C4-2B (cell line): ENCODE results near the gene COL23A1.
"Not testable (repeated sequence)": the region's sequence is repeated elsewhere in the genome, so short reads cannot be mapped to it uniquely, and the experiment has no call there.

Experiments used
- H3K27ac ChIP-seq: fragments of 450-650 bp; 2 replicates; pipeline ENCODE4 v1.5.1; 2017
- CTCF ChIP-seq: fragments of 450-650 bp; conservative IDR thresholded peaks from 2 replicates; pipeline ENCODE4 v1.5.1; 2017; ENCODE audit warnings: mild to moderate bottlenecking
- ZFX ChIP-seq: fragments of 450-650 bp; IDR thresholded peaks from 2 replicates; pipeline ENCODE4 v1.6.1; 2017

Gene COL23A1

GRCh38 chr5:178320281-178320855 lies 269.8 kb downstream of the COL23A1 start:
- H3K27ac ChIP-seq = no peak overlapping the region

GRCh38 chr5:178319541-178320041 lies 270.6 kb downstream of the COL23A1 start:
- no peak overlapping the region for H3K27ac ChIP-seq
- TF ChIP-seq ZFX = no peak
- no peak for TF ChIP-seq CTCF

More at GRCh38 chr5:178320281-178320855, 269.8 kb downstream of the COL23A1 start:
- no peak for TF ChIP-seq ZFX

GRCh38 chr5:178318893-178319292 lies 271.3 kb downstream of the COL23A1 start:
- H3K27ac ChIP-seq = no peak overlapping the region

GRCh38 chr5:178318382-178318781 lies 271.8 kb downstream of the COL23A1 start:
- no peak overlapping the region for H3K27ac ChIP-seq
- TF ChIP-seq CTCF = no peak
- no peak for TF ChIP-seq ZFX

More at GRCh38 chr5:178318893-178319292, 271.3 kb downstream of the COL23A1 start:
- TF ChIP-seq CTCF = no peak
- no peak for TF ChIP-seq ZFX

GRCh38 chr5:178317727-178318126 lies 272.5 kb downstream of the COL23A1 start:
- not testable (repeated sequence) for H3K27ac ChIP-seq

GRCh38 chr5:178314961-178315820 lies 275.0 kb downstream of the COL23A1 start:
- TF ChIP-seq CTCF (no peak), ZFX (no peak)

GRCh38 chr5:178314061-178314660 lies 276.0 kb downstream of the COL23A1 start:
- TF ChIP-seq CTCF (no peak), ZFX (no peak)
- H3K27ac ChIP-seq = no peak overlapping the region

More at GRCh38 chr5:178314961-178315820, 275.0 kb downstream of the COL23A1 start:
- no peak overlapping the region for H3K27ac ChIP-seq

GRCh38 chr5:178313316-178313715 lies 276.9 kb downstream of the COL23A1 start:
- H3K27ac ChIP-seq = no peak overlapping the region

More at GRCh38 chr5:178313316-178313715, 276.9 kb downstream of the COL23A1 start:
- TF ChIP-seq CTCF (no peak), ZFX (no peak)
